CD4-positive, alpha-beta T cell treated with Interleukin-4 for 4 hours (primary cell): ENCODE results near the gene XDH.
A peak's percentile ranks its signal among the peaks of the same experiment; 100 is the strongest.

Source experiments
- DNase-seq: peaks from one replicate; pipeline ENCODE4 v3.0.0-alpha.2; 2020

The XDH gene

GRCh38 chr2:31327505-31327904, 87.0 kb downstream of the XDH start:
- no peak for DNase-seq

- peak; percentile 52 for DNase-seq
Measured at GRCh38 chr2:31324016-31324633, 90.4 kb downstream of the XDH start.

GRCh38 chr2:31322371-31322770, 92.2 kb downstream of the XDH start:
- no peak for DNase-seq

- DNase-seq, result peak; percentile 27
Measured at GRCh38 chr2:31319406-31320175, 95.0 kb downstream of the XDH start.

- peak; percentile 47 for DNase-seq
Measured at GRCh38 chr2:31318361-31319336, 95.9 kb downstream of the XDH start.

- DNase-seq, result no peak
Measured at GRCh38 chr2:31317396-31317795, 97.1 kb downstream of the XDH start.

GRCh38 chr2:31314761-31315160, 99.8 kb downstream of the XDH start:
- no peak for DNase-seq

- DNase-seq, result no peak
Measured at GRCh38 chr2:31312898-31313297, 101.6 kb downstream of the XDH start.

- no peak for DNase-seq
Measured at GRCh38 chr2:31304816-31305215, 109.7 kb downstream of the XDH start.

GRCh38 chr2:31302940-31303563, 111.5 kb downstream of the XDH start:
- no peak for DNase-seq

- no peak for DNase-seq
Measured at GRCh38 chr2:31300309-31300708, 114.2 kb downstream of the XDH start.

- no peak for DNase-seq
Measured at GRCh38 chr2:31299547-31299946, 115.0 kb downstream of the XDH start.

- no peak for DNase-seq
Measured at GRCh38 chr2:31297751-31298150, 116.8 kb downstream of the XDH start.

- DNase-seq, result no peak
Measured at GRCh38 chr2:31296641-31297287, 117.8 kb downstream of the XDH start.

GRCh38 chr2:31294196-31294595, 120.3 kb downstream of the XDH start:
- DNase-seq, result no peak

GRCh38 chr2:31287654-31288053, 126.9 kb downstream of the XDH start:
- DNase-seq, result no peak

- DNase-seq, result no peak
Measured at GRCh38 chr2:31286961-31287550, 127.5 kb downstream of the XDH start.

- no peak for DNase-seq
Measured at GRCh38 chr2:31286230-31286629, 128.3 kb downstream of the XDH start.
